WTC11 (cell line): ENCODE data around the gene CEP104. TPM values are rescaled to one million over a fixed set of nuclear protein-coding genes. Genes with fewer than 3 reads are reported as not detected.

Experiments
- ATAC-seq: fragments of 200-7000 bp; cut with Tn5 transposase; 2 replicates; pipeline ENCODE4 v1.10.0; 2021; ENCODE audit warnings: mild to moderate bottlenecking, moderate library complexity
- CTCF ChIA-PET: fragments of 300-600 bp; sonication (Branson Sonifier 250); formaldehyde crosslinking; loops from one replicate; lab custom pipeline; 2021; ENCODE audit warnings: antibody characterized with exemption; lab: Charles Lee
- POLR2A ChIA-PET: fragments of 350-600 bp; sonication (Branson Sonifier 250); formaldehyde crosslinking; loops from one replicate; lab custom pipeline; 2021; ENCODE audit warnings: antibody characterized with exemption; lab: Charles Lee
- DNase-seq: peaks from one replicate; pipeline ENCODE4 v3.0.0; 2021; ENCODE audit warnings: low spot score
- H3K27ac Mint-ChIP-seq: 2 replicates; pipeline ENCODE4 v1.8.0; 2021; ENCODE audit warnings: mixed read lengths
- H3K27me3 Mint-ChIP-seq: 2 replicates; pipeline ENCODE4 v1.8.0; 2021; ENCODE audit warnings: low read depth, mild to moderate bottlenecking, moderate library complexity, mixed read lengths
- H3K36me3 Mint-ChIP-seq: 2 replicates; pipeline ENCODE4 v1.8.0; 2021; ENCODE audit warnings: mixed read lengths
- H3K4me1 Mint-ChIP-seq: 2 replicates; pipeline ENCODE4 v1.8.0; 2022; ENCODE audit warnings: mixed read lengths
- H3K4me3 Mint-ChIP-seq: 2 replicates; pipeline ENCODE4 v1.8.0; 2021; ENCODE audit warnings: mild to moderate bottlenecking, moderate library complexity, mixed read lengths
- H3K9me3 Mint-ChIP-seq: 2 replicates; pipeline ENCODE4 v1.8.0; 2021; ENCODE audit warnings: mixed read lengths
- ETV6 ChIP-seq: sonication (generic); formaldehyde crosslinking; IDR thresholded peaks from 2 replicates; pipeline ENCODE4 v1.8.1; 2022; ENCODE audit warnings: mild to moderate bottlenecking, missing genetic modification reagents
- GRHL2 ChIP-seq: fragments of 250-450 bp; sonication (Bioruptor Pico); IDR thresholded peaks from 2 replicates; pipeline ENCODE4 v1.8.0; 2022; ENCODE audit warnings: mild to moderate bottlenecking, moderate library complexity; ENCODE audit not compliant: insufficient replicate concordance, severe bottlenecking
- SMAD3 ChIP-seq: sonication (generic); formaldehyde crosslinking; IDR thresholded peaks from 2 replicates; pipeline ENCODE4 v1.8.0; 2022; ENCODE audit warnings: missing genetic modification reagents, mild to moderate bottlenecking, borderline replicate concordance
- ZNF219 ChIP-seq: sonication (generic); formaldehyde crosslinking; IDR thresholded peaks from 2 replicates; pipeline ENCODE4 v1.8.0; 2023; ENCODE audit warnings: missing genetic modification reagents, mild to moderate bottlenecking, borderline replicate concordance
- total RNA-seq: library from RNA; stranded (reverse); gene quantifications from 3 replicates; pipeline ENCODE4 v1.2.3, GENCODE V29; 2021
- TF ChIP-seq, protein P1 (sequence below): fragments of 250-450 bp; sonication (Bioruptor Pico); IDR thresholded peaks from 2 replicates; pipeline ENCODE4 v1.9.0; 2021; ENCODE audit warnings: mild to moderate bottlenecking
- TF ChIP-seq, protein P2 (sequence below): fragments of 200-600 bp; IDR thresholded peaks from 2 replicates; pipeline ENCODE4 v1.8.0; 2022; ENCODE audit warnings: antibody characterized with exemption
- TF ChIP-seq, protein P3 (sequence below): sonication (generic); formaldehyde crosslinking; IDR thresholded peaks from 2 replicates; pipeline ENCODE4 v1.8.0; 2023; ENCODE audit warnings: missing genetic modification reagents, mild to moderate bottlenecking, borderline replicate concordance
- TF ChIP-seq, protein P4 (sequence below): sonication (generic); formaldehyde crosslinking; IDR thresholded peaks from 2 replicates; pipeline ENCODE4 v1.8.0; 2022; ENCODE audit warnings: mild to moderate bottlenecking, missing genetic modification reagents
- TF ChIP-seq, protein P5 (sequence below): sonication (generic); formaldehyde crosslinking; IDR thresholded peaks from 2 replicates; pipeline ENCODE4 v1.8.1; 2023; ENCODE audit warnings: mild to moderate bottlenecking, missing genetic modification reagents, moderate library complexity

The CEP104 gene
- total RNA-seq, 1 experiment from 2014 or later, result 38.0 TPM

GRCh38 chr1:3786468-3787348 is 70.3 kb downstream of the CEP104 start:
- peak overlapping the region; percentile 74; the same call in 1 of the 2 replicates for H3K27ac Mint-ChIP-seq
- H3K4me3 Mint-ChIP-seq, result no peak overlapping the region
- H3K4me1 Mint-ChIP-seq, result peaks cover 22% of the 10 kb centered on the region
- H3K36me3 Mint-ChIP-seq, result peaks cover 55% of the 10 kb centered on the region
- TF ChIP-seq, protein P1, sequence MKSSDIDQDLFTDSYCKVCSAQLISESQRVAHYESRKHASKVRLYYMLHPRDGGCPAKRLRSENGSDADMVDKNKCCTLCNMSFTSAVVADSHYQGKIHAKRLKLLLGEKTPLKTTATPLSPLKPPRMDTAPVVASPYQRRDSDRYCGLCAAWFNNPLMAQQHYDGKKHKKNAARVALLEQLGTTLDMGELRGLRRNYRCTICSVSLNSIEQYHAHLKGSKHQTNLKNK (CRISPR knock-in tag), result no peak
- TF ChIP-seq, protein P2, sequence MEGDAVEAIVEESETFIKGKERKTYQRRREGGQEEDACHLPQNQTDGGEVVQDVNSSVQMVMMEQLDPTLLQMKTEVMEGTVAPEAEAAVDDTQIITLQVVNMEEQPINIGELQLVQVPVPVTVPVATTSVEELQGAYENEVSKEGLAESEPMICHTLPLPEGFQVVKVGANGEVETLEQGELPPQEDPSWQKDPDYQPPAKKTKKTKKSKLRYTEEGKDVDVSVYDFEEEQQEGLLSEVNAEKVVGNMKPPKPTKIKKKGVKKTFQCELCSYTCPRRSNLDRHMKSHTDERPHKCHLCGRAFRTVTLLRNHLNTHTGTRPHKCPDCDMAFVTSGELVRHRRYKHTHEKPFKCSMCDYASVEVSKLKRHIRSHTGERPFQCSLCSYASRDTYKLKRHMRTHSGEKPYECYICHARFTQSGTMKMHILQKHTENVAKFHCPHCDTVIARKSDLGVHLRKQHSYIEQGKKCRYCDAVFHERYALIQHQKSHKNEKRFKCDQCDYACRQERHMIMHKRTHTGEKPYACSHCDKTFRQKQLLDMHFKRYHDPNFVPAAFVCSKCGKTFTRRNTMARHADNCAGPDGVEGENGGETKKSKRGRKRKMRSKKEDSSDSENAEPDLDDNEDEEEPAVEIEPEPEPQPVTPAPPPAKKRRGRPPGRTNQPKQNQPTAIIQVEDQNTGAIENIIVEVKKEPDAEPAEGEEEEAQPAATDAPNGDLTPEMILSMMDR, result no peak
- TF ChIP-seq, protein P3, sequence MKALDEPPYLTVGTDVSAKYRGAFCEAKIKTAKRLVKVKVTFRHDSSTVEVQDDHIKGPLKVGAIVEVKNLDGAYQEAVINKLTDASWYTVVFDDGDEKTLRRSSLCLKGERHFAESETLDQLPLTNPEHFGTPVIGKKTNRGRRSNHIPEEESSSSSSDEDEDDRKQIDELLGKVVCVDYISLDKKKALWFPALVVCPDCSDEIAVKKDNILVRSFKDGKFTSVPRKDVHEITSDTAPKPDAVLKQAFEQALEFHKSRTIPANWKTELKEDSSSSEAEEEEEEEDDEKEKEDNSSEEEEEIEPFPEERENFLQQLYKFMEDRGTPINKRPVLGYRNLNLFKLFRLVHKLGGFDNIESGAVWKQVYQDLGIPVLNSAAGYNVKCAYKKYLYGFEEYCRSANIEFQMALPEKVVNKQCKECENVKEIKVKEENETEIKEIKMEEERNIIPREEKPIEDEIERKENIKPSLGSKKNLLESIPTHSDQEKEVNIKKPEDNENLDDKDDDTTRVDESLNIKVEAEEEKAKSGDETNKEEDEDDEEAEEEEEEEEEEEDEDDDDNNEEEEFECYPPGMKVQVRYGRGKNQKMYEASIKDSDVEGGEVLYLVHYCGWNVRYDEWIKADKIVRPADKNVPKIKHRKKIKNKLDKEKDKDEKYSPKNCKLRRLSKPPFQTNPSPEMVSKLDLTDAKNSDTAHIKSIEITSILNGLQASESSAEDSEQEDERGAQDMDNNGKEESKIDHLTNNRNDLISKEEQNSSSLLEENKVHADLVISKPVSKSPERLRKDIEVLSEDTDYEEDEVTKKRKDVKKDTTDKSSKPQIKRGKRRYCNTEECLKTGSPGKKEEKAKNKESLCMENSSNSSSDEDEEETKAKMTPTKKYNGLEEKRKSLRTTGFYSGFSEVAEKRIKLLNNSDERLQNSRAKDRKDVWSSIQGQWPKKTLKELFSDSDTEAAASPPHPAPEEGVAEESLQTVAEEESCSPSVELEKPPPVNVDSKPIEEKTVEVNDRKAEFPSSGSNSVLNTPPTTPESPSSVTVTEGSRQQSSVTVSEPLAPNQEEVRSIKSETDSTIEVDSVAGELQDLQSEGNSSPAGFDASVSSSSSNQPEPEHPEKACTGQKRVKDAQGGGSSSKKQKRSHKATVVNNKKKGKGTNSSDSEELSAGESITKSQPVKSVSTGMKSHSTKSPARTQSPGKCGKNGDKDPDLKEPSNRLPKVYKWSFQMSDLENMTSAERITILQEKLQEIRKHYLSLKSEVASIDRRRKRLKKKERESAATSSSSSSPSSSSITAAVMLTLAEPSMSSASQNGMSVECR, result no peak
- TF ChIP-seq, protein P4, sequence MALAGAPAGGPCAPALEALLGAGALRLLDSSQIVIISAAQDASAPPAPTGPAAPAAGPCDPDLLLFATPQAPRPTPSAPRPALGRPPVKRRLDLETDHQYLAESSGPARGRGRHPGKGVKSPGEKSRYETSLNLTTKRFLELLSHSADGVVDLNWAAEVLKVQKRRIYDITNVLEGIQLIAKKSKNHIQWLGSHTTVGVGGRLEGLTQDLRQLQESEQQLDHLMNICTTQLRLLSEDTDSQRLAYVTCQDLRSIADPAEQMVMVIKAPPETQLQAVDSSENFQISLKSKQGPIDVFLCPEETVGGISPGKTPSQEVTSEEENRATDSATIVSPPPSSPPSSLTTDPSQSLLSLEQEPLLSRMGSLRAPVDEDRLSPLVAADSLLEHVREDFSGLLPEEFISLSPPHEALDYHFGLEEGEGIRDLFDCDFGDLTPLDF (CRISPR knock-in tag), result no peak
- ATAC-seq (no peak), DNase-seq (no peak)
- H3K27me3 Mint-ChIP-seq, result no peaks in the 10 kb centered on the region
- ChIA-PET CTCF (interaction anchor here (1.0 to 6.9 kb wide), 6 partner anchors 9 to 168 kb away, joined by 3 to 39 read pairs (median 7); partner anchors contain the start of gene LRRC47), POLR2A (no interaction called here)
- no peaks in the 10 kb centered on the region for H3K9me3 Mint-ChIP-seq

- peak overlapping the region; percentile 86 for H3K27ac Mint-ChIP-seq
- peaks cover 66% of the 10 kb centered on the region for H3K36me3 Mint-ChIP-seq
- DNase-seq (peak; percentile 80), ATAC-seq (peak; percentile 71)
- H3K4me1 Mint-ChIP-seq, result peaks cover 14% of the 10 kb centered on the region
- H3K9me3 Mint-ChIP-seq, result no peaks in the 10 kb centered on the region
- CTCF ChIA-PET, result interaction anchor here (0.7 to 6.9 kb wide), 9 partner anchors 8 to 61 kb away, joined by 3 to 39 read pairs (median 5); partner anchors contain the start of genes CCDC27 and LRRC47
- POLR2A ChIA-PET, result interaction anchor here (0.9 kb wide), 1 partner anchor 10 kb away, joined by 3 read pairs; the partner anchor contains the start of gene LRRC47
- H3K27me3 Mint-ChIP-seq, result no peaks in the 10 kb centered on the region
- TF ChIP-seq ZNF219 (CRISPR knock-in tag) (no peak), ETV6 (CRISPR knock-in tag) (no peak), SMAD3 (CRISPR knock-in tag) (no peak), GRHL2 (CRISPR knock-in tag) (no peak)
- TF ChIP-seq, protein P5, sequence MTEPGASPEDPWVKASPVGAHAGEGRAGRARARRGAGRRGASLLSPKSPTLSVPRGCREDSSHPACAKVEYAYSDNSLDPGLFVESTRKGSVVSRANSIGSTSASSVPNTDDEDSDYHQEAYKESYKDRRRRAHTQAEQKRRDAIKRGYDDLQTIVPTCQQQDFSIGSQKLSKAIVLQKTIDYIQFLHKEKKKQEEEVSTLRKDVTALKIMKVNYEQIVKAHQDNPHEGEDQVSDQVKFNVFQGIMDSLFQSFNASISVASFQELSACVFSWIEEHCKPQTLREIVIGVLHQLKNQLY, result no peak
- TF ChIP-seq, protein P2, result peak; percentile 39; the same call in 1 of the 2 replicates
- H3K4me3 Mint-ChIP-seq, result no peak overlapping the region
These were observed 71.4 kb downstream of the CEP104 start for GRCh38 chr1:3785456-3786157.
